Amniotic epithelial cell (primary cell): ENCODE measurements around the gene SRL.

Source experiments
- DNase-seq: peaks from one replicate; pipeline ENCODE4 v3.0.0-alpha.2; 2010; ENCODE audit warnings: low read depth

The SRL gene

DNA sequence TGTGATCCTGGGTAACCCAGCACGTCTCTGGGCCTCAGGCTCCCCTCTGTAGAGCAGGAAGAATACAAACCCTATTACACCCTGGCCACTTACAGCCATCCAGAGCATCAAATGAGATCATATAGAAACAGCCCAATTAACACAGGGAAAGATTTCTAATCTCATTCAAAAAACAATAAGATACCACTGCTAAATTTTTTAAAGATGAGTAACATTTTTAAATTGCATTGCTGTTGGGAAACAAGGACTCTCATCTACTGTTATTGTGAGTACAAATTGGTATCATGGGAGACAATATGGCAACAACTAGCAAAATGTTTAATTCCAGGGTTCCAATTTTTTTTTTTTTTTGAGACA, 41.1 kb downstream of the SRL start:
- DNase-seq, result peak; percentile 52

DNA sequence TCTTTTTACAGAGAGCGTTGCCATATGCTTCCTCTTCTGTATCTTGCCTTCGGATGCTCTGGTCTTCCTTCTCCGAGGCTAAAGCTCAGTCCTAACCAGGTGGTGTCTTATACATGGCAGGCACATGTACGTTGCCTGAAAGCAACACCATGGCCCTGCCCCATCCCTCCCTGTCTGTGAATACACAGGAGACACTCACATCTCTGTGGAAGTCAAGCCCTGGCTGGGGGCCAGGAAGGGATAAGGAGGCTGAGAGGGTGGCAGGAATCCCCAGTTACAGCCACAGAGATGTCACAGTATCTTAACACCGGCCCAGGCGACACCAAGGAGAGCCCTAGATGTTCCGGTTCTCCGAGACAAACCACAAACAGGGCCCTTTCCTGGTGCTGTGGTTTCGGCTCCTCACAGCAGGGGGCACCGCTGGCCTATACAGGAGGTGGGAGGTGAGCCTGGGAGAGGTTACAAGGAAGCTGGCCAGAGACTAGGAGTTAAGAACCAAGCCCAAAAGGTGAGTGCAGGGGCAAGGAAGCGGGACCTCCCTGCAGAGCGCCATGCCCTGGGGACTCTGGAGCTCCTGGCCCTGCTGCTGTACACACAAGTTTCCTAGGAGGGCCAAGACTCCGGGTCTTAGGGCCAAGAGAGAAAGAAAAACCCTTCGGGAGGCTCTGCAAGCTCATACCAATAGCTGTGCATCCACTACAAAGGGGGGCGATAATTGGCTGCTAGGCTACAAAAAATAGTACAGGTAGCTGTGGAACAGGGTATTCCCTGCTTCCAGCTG, 41.7 kb downstream of the SRL start:
- DNase-seq, result peak; percentile 46

DNA sequence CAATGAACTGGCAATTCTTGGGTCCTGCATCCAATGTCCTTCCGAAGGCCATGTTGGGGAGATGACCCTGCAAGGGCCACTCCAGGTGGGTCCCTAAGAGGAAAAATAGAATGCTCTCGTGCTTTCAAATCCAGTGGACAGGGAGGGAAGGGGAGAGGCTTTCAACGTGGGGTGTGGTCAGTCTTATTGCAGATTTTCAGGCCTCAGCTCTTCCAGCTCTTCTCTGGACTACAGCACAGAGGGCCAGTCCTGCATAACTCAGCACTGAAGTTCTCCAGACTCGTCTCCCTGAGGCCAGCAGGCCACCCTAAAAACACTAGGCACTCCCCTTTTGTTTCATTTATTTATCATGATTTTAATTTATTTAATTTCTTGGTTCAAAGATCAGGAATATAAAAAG, 43.1 kb downstream of the SRL start:
- no peak for DNase-seq

DNA sequence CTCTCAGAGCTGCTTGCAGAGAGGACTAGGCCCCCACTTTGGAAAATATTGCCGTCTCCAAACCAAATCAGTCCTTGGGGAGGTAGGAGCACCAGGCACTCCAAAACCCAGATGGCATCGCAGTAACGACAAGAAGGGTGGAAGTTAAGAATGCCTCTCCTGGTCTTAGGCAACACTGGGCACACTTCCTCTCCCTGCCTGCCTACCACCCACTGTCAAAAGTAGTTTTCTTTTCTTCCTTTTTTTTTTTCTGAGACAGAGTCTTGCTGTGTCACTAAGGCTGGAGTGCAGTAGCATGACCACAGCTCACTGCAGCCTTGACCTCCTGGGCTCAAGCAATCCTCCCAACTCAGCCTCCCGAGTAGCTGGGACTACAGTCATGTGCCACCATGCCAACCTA, 47.2 kb downstream of the SRL start:
- DNase-seq, result no peak

DNA sequence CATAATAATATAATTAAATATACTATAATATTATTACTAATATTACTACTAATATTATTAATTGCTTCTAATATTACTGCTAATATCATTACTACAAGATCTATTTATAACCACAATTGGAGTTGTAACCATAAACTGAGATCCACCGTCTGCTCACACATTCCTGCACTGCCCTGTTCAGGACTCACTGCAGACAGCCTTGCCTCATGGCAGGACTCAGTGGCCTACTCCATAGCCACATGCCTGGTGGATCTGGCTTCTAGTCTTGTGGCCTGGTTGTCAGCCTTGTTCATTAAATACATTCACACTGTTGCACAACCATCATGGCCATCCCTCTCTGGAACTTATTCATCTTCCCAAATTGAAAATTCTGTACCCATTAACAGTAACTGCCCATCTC, 48.0 kb downstream of the SRL start:
- no peak for DNase-seq

DNA sequence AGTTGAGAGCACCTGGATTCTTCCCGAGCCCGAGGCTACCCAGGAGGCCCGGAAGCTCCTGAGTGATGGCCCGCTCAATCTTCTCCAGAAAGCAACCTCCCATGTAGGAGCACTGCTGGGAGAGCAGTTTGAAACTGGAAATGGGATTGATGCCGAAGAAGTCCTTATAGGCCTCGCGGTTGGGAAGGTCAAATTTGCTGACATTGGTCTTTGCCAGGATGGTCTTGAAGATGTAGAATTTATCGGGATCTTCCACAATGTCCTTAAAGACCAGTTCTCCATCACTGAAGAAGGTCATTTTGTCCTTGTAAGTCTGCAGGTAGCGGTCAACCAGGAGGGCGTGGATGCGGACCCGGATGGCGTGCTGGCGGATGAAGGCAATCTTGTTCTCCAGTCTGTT, 49.7 kb downstream of the SRL start:
- DNase-seq, result no peak

DNA sequence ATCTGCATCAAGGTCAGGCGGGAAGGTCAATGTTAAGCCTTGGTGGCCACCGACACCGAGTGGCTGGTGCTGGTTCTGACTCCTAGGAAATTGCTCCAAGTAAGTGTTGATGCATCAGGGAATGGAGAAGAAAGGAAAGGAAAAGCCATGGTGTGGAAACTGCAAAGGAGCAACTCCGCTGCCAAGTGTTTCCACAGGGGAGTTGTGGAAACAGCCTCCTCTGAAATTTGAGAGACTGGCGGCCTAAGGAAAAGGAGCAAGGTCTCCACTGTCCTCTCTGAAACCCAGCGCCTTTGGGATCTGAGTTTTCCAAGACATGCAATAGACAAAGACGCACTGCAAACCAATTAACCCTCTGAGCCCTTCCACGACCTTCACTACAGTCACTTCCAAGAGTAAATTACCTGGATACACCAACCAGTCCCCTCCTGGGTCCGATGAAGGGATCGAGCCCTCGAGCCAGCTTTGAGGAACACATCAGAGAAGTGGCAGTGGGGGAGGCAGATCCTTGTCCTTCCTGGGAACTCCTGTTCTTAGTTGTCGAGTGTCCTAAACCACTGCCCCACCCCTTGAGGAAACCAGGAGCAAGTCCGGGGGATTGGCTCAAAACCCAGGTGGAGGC, 51.1 kb downstream of the SRL start:
- no peak for DNase-seq

DNA sequence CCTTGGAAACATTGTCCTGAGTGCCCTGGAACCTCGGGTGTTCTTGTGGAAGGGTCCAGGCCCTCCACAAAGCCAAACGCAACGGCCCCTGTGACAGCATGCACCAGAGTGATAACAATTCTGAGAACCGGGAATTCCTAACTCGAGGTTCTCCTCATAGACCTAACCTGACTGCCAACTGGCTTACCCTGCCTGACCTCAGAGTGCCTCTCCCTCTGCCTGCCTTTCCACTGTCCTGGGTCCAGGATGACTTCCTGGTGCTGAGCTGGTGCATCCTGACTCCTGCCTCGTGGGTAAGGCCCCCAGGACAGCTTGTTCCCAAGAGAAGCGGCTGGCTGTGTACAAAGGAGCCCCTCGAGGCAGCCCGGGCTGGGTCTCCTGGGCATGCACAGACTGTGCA, 51.8 kb downstream of the SRL start:
- no peak for DNase-seq

DNA sequence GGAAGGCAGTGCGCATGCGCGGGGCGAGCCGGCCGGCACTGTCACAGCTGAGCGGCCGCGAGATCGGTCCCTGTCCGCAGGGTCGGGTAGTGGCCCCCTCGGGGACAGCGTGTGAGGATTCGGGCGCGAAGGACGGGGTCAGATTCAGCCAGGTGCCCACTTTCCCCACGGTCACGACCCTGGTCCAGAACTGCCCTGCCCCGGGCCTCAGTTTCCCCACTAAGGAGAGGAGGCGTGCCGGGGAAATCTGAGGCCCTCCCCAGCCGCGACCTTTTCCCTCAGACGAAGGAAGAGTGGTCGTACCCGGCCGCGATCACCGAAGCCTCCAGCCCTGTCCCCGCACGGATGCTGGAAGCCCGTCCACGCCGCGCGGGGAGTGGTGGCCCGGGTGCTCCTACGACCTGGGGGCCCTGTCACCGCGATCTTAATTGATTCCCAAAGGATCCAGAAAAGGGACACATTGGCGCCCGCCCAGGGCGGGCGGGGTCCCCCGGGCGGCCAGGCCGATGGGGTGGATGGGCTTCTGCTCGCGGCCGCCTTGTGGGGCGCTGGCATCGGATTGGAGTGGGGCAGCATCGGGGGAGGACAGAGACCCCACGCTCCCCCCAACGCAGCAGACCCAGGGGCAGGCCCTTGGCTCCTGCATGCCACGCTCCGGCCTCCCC, 57.7 kb downstream of the SRL start:
- no peak for DNase-seq

DNA sequence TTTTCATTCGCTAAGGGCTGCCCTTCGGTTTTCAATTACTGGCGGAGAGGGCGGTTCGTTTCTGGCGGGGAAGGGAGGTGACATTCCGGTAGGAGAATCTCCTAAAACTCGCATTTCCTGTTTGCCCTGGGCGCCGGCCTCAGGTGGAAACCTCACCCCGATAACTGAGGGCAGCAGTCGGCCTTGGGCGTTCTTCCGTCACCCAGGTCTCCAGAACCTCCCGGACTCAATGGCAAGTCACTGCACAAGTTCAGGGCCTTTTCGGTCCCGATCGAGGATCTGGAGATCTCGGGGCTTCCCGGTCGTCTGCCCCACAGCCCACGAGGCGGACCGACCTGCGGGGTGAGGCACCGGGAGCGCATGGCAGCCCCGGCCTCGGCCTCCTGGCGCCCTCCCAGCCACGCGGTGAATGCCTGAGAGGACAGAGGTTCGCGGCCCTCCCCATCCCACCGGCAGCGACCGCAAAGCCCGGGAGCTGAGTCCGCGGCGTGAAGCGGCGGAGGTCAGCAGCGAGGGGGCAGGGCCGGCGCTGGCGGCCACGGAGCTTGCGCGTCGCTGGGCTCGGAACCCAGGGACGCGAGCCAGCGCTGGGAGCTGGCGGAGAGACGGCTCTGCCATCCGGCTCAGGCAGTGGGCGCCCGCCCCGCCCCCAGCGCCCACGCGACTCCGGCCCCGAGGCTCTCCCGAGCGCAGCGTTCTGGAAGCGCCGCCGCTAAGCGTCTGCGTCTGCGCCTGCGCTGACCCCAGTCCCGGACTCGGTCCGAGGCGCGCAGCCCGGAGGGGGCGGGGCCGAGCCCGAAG, 58.4 kb downstream of the SRL start:
- peak; percentile 86 for DNase-seq

DNA sequence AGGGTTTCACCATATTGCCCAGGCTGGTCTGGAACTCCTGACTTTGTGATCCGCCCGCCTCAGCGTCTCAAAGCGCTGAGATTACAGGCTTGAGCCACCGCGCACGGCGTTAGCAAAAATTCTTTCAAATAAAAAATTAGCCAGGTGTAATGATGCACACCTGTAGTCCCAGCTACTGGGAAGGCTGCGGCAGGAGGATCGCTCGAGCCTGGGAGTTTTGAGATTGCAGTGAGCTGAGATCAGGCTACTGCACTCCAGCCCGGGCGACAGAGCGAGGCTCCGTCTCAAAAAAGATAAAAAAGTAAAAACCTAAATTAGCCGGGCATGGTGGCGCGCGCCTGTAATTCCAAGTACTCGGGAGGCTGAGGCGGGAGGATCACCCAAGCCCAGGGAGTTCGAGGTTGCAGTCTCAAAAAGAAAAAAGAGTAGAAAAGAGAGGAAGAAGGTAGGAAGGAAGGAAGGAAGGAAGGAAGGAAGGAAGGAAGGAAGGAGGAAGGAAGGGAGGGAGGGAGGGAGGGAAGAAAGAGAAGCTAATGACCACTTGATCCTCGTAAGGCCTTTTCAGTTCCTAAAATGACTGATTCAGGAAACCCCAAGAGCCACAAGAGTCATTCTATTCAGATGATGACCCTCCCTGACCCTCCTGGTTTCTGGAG, 59.2 kb downstream of the SRL start:
- no peak for DNase-seq

DNA sequence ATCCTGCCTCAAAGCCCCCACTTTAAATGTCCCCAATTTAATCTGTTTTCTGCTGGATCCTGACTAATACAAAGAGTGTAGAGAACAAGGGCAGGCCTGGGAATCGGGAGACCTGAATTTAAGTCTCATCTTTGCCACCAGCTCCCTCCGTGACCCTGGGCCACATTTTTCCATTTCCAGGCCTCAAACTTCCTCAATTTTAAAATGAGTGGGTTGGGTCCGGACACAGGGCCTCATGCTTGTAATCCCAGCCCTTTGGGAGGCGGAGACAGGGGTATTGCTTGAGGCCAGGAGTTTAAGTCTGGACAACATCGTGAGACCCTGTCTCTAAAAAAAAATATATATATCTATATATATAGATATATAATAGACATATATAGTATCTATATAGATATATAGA, 61.4 kb downstream of the SRL start:
- DNase-seq, result no peak

DNA sequence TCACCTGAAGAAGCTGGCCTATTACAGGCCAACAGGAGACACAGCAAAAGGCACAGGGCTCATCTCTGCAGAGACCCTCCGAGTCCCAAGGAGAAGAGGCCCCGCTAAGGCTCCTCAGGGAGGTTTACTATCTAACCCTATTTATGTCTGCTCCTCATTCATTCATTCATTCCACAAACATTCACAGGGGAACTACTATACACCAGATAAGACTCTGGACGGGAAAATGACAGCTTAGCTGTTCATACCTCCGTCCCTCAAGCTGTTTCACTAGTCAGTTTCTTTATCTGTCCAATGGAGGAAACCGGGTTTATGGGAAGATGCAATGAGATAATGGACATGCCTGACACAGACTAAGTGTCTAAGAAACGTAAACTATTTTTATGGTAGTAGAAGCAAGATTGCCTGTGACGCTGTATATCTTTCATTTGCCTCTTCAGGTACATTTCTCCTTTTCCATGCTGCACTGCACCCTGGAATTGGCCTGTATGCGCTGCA, 62.1 kb downstream of the SRL start:
- no peak for DNase-seq

DNA sequence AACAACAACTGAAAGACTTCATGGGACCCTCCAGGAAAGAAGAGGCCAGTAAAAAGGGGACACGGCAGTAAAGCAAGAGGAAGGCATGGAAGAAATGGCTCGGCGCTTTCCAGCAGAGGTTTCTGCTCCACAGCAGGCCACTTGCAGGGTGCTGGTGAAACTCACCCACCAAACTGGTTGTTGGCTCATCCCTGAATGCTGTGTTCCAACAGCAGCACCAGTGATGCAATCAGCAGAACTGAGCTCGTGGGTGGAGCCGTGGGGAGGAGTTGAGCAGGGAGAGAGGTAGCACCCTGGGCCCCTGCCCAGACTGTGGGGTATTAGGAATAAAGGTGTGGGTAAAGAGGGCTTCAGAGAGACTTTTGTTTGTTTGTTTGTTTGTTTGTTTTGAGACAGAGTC, 62.9 kb downstream of the SRL start:
- DNase-seq, result peak; percentile 79

DNA sequence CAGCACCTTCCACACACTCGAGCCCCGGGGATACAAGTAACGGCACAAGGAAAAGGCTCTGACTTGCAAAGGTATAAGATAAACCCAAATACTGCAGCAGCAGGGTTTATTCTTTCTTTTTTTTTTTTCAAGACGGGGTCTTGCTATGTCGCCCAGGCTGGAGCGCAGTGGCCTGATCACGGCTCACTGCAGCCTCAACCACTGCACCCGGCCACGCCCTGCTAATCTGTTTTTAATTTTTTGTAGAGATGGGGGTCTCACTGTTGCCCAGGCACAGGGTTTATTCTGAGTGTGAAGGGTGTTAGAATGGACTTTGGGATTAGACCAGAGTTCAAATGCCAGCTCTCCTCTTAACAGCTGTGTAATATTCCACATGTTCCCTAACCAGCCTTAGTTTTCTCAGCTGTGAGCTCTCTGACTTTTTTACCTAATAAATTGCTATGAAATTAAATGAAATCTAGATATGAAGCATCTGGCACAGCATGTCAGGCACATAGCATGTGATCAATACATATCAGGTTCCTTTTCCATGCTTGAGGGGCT, 63.3 kb downstream of the SRL start:
- no peak for DNase-seq

DNA sequence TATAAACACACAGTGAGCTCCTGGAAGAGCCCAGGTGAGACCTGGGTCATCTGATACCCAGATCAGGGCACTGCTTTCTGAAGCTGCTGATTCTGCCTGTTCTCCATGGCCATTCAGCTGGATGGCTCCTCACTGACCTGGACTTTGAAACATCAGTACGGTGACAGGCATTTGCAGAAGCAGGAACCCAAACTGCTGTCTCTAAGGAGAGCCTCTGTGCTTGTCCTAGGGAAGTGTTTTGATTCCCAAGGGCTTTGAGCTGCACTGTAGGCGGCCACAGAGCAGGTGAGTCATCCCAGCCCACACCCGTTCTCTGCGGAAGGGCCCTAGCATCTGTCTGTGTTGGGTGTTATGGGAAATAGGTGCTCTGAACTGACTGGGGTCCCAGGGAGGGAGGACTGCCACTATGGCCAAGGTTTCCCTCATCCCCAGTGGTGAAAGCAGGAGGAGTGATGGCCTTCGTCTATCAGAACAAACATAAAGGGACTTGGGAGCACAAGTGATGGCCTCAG, 64.9 kb downstream of the SRL start:
- DNase-seq, result peak; percentile 52

DNA sequence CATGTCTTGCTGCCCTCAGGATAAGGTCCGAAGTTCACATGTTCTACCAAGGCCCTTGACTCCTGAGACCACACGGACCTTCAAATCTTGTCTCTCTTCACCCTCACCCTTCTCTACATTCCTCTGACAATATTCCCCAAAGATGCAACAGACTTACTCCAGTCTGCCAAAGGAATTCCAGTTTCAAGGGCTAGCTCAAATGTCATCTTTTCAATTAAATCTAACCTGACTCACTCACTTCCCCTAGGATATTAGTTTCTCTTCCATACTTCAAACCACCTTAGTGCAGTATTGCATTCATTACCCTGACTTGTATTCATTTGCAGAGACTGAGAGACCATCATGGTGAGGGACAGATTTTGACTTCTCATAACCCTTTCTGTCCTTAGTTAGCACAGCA, 66.0 kb downstream of the SRL start:
- no peak for DNase-seq

DNA sequence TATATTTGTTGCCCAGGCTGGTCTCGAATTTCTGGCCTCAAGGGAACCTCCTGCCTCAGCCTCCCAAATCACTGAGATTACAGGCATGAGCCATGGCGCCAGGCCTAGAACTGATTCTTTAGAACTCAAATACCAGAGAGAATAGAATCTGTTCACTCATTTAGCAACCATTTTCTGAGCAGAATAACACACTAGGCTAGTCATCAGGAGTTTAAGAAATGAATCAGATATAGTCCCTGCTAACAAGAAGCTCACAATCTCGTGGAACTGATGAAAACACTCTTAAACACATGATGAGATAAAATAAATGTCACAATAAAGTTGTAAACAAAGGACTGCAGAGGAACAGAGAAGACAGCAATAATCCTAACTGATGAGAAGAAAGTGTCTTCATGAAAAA, 69.8 kb downstream of the SRL start:
- peak; percentile 87 for DNase-seq

DNA sequence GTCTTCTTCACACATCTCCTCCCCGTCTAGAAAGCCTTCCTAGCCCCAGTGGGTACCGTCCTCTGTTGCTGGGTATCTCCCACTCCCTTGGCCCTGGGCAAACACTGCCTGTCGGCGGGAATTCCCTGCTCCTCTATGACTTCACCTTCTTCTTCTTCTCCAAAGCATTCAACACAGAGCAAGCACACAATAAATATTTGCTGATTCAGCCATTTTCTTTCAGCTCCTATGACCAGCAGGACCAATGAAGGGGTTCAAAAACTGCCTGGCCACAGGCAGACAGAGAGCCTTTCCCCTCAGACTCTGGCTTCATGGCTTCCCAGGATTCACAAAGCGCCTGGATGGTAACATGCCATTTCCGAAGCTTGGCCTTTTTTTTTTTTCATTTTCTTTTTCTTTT, 72.5 kb downstream of the SRL start:
- DNase-seq, result no peak

DNA sequence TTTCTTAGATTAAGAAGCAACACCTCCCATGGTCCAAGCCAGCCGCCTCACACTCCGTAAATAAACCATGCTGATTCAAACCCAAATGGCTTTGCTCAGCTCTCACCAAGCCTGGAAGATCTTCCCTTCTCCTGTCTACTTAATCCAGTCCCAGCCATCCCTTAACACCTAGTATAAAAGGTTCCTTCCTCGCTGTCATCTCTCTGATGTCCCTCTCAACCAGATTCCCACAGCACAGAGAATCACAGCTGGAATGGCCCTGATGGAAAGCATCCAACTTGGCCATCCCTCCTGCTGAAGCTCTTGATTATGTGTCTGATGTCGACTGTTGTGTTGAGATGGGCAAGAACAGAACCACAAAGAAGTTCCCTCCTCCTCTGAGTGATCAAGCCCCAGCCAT, 75.1 kb downstream of the SRL start:
- no peak for DNase-seq

DNA sequence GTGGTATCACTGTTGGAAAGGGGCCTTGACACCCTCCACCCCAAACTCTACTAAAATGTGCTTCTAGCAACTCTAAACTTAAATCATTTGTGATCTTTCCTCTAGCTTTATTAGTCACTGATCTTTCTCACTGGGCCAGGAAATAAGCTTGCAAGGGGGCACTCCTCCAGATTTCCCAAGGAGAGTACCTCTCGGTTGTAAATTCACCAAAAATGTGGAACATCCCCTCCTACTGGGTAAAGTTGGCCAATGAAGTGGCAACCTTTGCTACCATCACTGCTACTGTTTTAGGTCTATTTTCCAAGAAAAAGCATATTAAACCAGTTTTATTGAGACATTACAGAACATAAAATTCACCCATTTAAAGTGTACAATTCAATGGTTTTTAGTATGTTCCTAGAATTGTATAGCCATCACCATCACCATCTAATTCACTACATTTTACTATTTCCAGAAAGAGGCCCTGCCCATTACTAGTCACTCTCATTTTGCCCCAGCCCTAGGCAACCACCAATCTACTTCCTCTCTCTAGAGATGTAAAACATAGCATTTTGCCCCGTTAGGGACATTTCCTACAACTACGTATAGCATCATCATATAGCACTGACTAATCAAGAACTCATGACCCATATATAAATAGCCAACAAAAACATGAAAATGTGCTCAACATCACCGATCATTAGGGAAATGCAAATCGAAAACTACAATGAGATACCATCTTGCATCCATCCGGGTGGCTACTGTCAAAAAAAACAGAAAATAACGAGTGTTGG, 81.0 kb downstream of the SRL start:
- peak; percentile 21 for DNase-seq
